ENCODE measurements around the gene PDCD11.

- TF ChIP-seq, protein P1, sequence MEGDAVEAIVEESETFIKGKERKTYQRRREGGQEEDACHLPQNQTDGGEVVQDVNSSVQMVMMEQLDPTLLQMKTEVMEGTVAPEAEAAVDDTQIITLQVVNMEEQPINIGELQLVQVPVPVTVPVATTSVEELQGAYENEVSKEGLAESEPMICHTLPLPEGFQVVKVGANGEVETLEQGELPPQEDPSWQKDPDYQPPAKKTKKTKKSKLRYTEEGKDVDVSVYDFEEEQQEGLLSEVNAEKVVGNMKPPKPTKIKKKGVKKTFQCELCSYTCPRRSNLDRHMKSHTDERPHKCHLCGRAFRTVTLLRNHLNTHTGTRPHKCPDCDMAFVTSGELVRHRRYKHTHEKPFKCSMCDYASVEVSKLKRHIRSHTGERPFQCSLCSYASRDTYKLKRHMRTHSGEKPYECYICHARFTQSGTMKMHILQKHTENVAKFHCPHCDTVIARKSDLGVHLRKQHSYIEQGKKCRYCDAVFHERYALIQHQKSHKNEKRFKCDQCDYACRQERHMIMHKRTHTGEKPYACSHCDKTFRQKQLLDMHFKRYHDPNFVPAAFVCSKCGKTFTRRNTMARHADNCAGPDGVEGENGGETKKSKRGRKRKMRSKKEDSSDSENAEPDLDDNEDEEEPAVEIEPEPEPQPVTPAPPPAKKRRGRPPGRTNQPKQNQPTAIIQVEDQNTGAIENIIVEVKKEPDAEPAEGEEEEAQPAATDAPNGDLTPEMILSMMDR (conservative IDR thresholded peaks at IDR 0.05 in 1 of 2, IDR thresholded peaks at IDR 0.05 in 1 of 2; ENCODE audit: low read depth in 1 of 2, low read length in 2 of 2): no peak
- no peak for TF ChIP-seq EZH2 (IDR thresholded peaks at IDR 0.05; ENCODE audit: low read length, missing control alignments)
Measured at GRCh38 chr10:103465411-103466179, 69.2 kb downstream of the PDCD11 start.
